Osteoblast (primary cell): Measurements from ENCODE around the gene GIPR. TPM values are rescaled to one million over a fixed set of nuclear protein-coding genes. Genes with fewer than 3 reads are reported as not detected.

Experiments
- DNase-seq: peaks from one replicate; pipeline ENCODE4 v3.0.0; 2011; ENCODE audit warnings: low spot score, mixed read lengths; ENCODE audit not compliant: insufficient read length; ENCODE audit errors: missing footprints
- H2AFZ ChIP-seq: 2 replicates; pipeline ENCODE4 v1.6.0; 2011; ENCODE audit warnings: mild to moderate bottlenecking, low read length
- H3K27ac ChIP-seq: 2 replicates; pipeline ENCODE4 v1.5.1; 2011; ENCODE audit warnings: mild to moderate bottlenecking, low read depth, low read length, moderate library complexity
- H3K27me3 ChIP-seq: 2 replicates; pipeline ENCODE4 v1.6.0; 2012; ENCODE audit warnings: mild to moderate bottlenecking, control low read depth, inconsistent platforms, low read length, moderate library complexity; ENCODE audit not compliant: insufficient read depth
- H3K36me3 ChIP-seq: 2 replicates; pipeline ENCODE4 v1.5.1; 2011; ENCODE audit warnings: mild to moderate bottlenecking, low read length, control low read depth, moderate library complexity; ENCODE audit not compliant: insufficient read depth
- H3K4me1 ChIP-seq: 2 replicates; pipeline ENCODE4 v1.5.1; 2011; ENCODE audit warnings: mild to moderate bottlenecking, low read length, control low read depth, moderate library complexity; ENCODE audit not compliant: insufficient read depth
- H3K4me2 ChIP-seq: 2 replicates; pipeline ENCODE4 v1.6.0; 2011; ENCODE audit warnings: mild to moderate bottlenecking, low read length; ENCODE audit not compliant: insufficient read depth
- H3K4me3 ChIP-seq: fragments of 200-600 bp; sonication (generic); 3 replicates; pipeline ENCODE4 v1.5.1; 2012; ENCODE audit warnings: mild to moderate bottlenecking, low read length, inconsistent platforms; ENCODE audit not compliant: insufficient read depth
- H3K79me2 ChIP-seq: 2 replicates; pipeline ENCODE4 v1.6.0; 2012; ENCODE audit warnings: mild to moderate bottlenecking, low read length, control low read depth, inconsistent platforms; ENCODE audit not compliant: insufficient read depth
- H3K9me3 ChIP-seq: 2 replicates; pipeline ENCODE4 v1.5.1; 2011; ENCODE audit warnings: low read depth, low read length, control low read depth
- H4K20me1 ChIP-seq: 2 replicates; pipeline ENCODE4 v1.6.0; 2012; ENCODE audit warnings: mild to moderate bottlenecking, low read length, control low read depth; ENCODE audit not compliant: insufficient read depth
- total RNA-seq: library from RNA; depleted of rRNA; stranded (reverse); fragments of >200 nt; gene quantifications from 2 replicates; pipeline ENCODE4 v1.2.3, GENCODE V29; 2012
- TF ChIP-seq, protein P1 (sequence below): IDR thresholded peaks from 2 replicates; pipeline ENCODE4 v1.5.1; 2011; ENCODE audit warnings: mild to moderate bottlenecking, low read depth, low read length, moderate library complexity; ENCODE audit errors: extremely low read depth

Gene GIPR
- total RNA-seq, 1 donor = under 0.01 TPM

DNA sequence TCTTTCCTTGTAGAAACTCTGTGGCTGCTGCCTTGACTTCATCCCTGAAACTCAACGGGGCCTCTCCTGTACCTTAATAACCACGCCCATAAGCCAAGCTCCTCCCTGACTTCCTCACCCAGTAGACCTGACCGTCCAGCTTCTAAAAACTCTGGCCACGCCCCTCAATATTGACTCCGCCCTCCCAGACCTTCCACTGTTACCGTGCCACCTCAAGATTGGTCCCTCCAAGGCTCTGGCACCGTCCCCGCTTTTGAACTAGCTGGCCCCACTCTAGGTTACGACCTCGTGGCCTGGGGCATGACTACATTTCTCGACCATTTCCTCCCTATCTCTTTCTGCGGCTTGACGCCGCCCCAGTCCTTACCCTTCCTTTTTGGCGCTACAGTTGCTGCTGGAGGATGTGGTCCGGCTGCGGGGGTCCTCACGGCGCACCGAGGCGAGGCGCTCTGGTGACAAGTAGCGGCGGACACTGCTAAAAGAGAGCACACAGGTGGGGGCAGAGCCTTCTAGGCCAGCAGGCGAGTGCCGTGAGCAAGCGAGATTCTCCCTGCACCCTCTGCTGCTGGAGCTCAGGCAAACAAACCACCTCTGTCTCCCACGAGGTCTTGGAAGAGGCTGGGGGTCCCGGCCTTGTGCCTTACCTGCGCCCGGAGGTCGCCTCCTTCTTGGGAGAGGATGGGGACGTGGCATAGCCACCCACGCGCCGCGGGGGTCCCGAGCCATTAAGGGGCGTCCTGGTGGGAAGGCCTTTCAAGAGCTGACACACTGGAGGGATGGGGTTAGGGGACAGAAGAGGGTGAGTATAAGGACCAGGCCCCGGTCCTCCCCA is 26.5 kb upstream of the GIPR start:
- peak overlapping the region; percentile 72 for H3K4me3 ChIP-seq
- H3K79me2 ChIP-seq = no peaks in the 10 kb centered on the region
- H3K4me2 ChIP-seq = peak overlapping the region; percentile 90
- H3K4me1 ChIP-seq = peaks cover 27% of the 10 kb centered on the region
- H3K27me3 ChIP-seq = no peaks in the 10 kb centered on the region
- H3K9me3 ChIP-seq = no peaks in the 10 kb centered on the region
- TF ChIP-seq, protein P1, sequence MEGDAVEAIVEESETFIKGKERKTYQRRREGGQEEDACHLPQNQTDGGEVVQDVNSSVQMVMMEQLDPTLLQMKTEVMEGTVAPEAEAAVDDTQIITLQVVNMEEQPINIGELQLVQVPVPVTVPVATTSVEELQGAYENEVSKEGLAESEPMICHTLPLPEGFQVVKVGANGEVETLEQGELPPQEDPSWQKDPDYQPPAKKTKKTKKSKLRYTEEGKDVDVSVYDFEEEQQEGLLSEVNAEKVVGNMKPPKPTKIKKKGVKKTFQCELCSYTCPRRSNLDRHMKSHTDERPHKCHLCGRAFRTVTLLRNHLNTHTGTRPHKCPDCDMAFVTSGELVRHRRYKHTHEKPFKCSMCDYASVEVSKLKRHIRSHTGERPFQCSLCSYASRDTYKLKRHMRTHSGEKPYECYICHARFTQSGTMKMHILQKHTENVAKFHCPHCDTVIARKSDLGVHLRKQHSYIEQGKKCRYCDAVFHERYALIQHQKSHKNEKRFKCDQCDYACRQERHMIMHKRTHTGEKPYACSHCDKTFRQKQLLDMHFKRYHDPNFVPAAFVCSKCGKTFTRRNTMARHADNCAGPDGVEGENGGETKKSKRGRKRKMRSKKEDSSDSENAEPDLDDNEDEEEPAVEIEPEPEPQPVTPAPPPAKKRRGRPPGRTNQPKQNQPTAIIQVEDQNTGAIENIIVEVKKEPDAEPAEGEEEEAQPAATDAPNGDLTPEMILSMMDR = no peak
- H3K27ac ChIP-seq = peak overlapping the region; percentile 41
- peak overlapping the region; percentile 84 for H2AFZ ChIP-seq
- peak; percentile 93 for DNase-seq
- H4K20me1 ChIP-seq = no peaks in the 10 kb centered on the region
- no peaks in the 10 kb centered on the region for H3K36me3 ChIP-seq

DNA sequence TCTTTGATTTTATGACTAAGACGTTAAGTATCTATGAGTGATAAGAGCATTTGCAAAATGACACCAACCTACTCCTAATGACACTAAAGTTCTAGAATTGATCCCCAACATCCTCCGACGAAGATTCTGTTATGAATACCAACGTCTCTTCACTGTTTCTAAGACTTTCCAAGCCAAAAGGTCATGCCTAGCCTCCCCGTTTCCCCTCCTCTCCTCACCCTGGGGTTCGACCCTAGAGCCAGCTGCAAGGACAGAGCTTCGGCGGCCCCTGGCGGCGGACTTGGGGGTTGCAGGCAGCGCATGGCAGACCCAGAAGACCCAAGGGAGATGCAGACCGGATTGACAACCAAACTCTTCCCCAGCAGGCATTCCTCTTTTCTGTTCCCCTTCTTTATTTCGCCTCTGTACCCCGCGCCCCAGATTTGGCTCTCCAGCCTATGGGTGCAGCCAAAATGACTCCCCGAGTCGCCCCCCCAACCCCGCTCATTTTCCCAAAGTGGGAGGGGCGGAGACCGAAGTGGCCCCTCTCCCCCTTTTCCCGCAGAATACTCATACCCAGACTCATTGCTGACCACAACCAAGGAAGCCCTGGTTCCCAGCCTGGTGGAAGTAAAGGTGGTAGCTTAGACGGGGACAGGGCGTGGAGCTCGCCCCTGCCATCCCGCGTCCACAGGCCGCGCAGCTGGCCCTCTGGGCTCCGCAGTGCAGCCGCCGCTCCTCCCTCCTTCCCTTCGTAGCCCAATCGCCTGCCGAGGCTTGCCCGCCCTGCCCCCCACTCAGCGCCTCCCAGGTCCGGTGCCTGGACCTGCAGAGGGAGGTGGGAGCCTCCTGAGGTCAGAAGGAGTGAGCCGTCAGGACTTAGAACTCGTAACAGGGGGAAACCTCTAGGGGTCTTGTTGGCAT is 24.7 kb upstream of the GIPR start:
- Histone ChIP-seq H2AFZ (no peak overlapping the region), H3K36me3 (no peaks in the 10 kb centered on the region), H4K20me1 (no peaks in the 10 kb centered on the region), H3K27me3 (no peaks in the 10 kb centered on the region), H3K27ac (no peak overlapping the region), H3K4me1 (peaks cover 23% of the 10 kb centered on the region), H3K9me3 (no peaks in the 10 kb centered on the region), H3K79me2 (no peaks in the 10 kb centered on the region), H3K4me2 (peak overlapping the region; percentile 66), H3K4me3 (peak overlapping the region; percentile 33)
- TF ChIP-seq, protein P1 = peak; percentile 94
- DNase-seq = peak; percentile 99

DNA sequence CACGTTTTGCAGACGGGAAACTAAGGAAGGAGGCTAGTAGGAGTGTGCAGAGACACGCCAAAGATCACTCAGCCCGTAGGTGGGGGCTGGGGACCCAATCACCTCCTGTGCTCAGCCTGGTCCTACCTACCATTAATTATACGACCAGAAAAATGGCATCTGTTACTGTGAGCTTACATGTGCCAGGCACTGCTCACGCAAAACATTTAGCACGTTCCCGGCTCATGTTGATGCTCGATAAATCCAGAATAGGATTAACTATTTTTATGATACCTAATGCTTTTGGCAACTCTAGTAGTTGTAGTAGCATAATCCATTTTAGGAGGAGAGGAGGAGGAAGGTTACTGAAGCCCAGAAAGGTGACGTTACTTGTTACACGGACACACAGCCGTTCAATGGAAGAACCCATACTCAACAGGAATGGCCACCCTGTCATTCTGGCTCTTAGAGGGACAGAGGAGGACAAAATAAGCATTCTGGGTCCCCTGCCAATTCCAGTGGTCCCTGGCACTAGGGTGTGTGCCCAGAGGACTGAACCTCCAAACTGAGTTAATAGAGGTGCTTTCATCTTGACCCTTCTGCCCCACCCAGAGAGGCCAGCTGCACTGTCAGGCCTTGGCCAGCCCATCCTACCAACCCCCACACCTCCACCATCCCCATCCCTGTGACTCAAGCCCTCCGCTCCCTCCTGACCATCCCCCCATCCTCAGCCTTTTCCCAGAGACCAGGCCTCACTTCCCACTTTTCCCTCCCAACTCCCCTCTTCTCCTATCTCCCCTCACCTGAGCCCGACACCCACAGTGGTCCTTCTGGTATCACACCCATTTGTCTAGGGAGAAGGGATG is 23.9 kb upstream of the GIPR start:
- peaks cover 17% of the 10 kb centered on the region for H3K4me1 ChIP-seq
- H3K27ac ChIP-seq = no peak overlapping the region
- TF ChIP-seq, protein P1 = no peak
- H3K4me2 ChIP-seq = no peak overlapping the region
- no peak overlapping the region for H3K4me3 ChIP-seq
- no peaks in the 10 kb centered on the region for H3K79me2 ChIP-seq
- no peaks in the 10 kb centered on the region for H4K20me1 ChIP-seq
- H3K27me3 ChIP-seq = no peaks in the 10 kb centered on the region
- H3K9me3 ChIP-seq = no peaks in the 10 kb centered on the region
- DNase-seq = no peak
- H2AFZ ChIP-seq = no peak overlapping the region
- H3K36me3 ChIP-seq = no peaks in the 10 kb centered on the region
